NCI-H524 treated with DMSO at 0.1 percent for 48 hours (cell line): ENCODE results near the gene EHD4.

ENCODE experiments used
- DNase-seq: peaks from one replicate; lab custom pipeline; 2025; lab: John Stamatoyannopoulos, UW

EHD4 gene

GRCh38 chr15:41980654-41981323, 8.4 kb upstream of the EHD4 start:
- no peak for DNase-seq

DNA sequence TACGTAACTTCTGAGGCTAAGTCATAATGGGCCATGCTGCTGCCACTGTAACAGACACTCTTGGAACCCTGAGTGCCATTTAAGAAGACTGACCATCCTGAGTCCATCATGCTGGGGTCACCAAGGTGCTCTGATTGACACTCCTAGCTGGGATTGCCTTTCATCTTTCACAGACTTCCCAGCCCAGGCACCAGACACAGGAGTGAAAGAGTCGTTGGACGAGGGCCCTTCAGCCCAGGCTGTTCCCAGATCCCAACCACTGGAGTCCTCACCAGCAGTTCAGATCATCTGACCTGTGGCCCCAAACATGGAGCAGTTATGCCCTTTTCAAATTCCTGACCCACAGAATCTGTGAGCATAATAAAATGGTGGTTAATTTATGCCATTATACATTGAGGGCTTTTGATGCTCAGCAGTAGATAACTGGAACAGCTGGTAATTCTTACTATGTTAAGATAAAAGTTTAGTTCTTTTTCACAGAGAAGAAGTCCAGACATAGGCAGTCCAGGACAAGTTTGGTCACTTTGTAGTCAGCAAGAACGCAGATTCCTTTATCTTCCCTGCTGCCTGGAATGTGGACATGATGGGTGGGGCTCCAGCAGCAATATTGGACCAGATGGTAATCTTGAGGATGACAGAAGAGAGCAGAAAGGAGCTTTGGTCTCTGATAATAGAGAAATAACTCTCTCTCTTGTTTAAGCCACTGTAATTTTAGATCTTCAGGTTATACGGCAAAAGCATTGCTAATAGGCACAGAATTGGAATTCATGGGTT, 7.3 kb upstream of the EHD4 start:
- DNase-seq, result no peak

DNA sequence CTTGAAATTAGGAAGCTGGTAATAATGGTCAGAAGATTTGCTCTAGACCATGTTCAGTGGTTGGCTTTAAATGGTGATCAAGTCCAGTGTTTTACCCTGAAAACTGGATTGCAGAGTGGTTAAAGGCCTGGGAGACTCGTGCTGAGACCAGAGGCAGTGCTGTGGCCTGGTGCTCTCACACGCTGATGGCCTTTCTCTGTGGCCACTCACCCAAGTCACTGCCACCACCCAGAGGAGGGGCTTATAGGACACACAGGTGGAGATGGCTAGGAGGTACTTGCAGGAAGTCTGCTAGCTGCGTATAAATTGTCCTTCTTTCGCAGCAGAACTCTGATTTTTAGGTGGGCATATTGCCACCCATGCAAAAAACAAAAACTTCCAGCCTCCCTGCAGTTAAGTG, 6.2 kb upstream of the EHD4 start:
- no peak for DNase-seq

GRCh38 chr15:41977757-41978383, 5.5 kb upstream of the EHD4 start:
- DNase-seq, result no peak

DNA sequence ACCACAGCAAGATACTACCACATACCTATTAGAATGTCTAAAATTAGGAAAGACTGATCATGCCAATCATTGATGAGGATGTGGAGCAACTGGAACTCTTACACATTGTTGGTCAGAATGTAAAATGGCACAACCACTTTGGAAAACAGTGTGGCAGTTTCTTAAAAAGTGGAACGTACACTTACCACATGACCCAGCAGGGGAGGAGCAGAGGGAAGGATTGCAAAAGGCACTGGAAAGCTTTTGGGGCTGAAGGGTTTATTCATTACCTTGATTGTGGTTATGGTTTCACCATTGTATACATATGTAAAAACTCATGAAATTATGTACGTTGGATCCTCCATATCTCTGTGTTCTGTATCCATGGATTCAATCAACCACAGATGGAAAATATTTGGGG, 3.3 kb upstream of the EHD4 start:
- DNase-seq, result no peak

DNA sequence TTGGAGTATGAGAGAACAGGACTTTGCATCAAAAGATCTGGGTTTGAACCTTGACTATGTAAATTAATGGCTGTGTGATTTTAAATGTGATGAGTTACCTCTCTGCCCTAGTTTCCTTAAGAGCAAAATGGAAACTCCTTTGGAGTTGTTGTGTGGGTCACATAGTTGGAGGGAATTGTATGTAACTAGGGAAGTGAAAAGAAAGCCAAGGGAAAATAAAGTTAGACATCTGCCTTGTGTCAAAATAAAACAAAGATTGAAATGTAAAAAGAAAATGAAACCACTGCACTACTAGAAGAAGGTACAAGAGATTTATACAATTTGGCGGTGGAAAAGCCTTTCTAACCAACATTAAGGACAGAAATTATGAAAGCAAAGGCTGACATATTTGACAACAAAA, 1.7 kb upstream of the EHD4 start:
- DNase-seq, result no peak

GRCh38 chr15:41971895-41972252, 483 bp downstream of the EHD4 start:
- DNase-seq, result no peak

DNA sequence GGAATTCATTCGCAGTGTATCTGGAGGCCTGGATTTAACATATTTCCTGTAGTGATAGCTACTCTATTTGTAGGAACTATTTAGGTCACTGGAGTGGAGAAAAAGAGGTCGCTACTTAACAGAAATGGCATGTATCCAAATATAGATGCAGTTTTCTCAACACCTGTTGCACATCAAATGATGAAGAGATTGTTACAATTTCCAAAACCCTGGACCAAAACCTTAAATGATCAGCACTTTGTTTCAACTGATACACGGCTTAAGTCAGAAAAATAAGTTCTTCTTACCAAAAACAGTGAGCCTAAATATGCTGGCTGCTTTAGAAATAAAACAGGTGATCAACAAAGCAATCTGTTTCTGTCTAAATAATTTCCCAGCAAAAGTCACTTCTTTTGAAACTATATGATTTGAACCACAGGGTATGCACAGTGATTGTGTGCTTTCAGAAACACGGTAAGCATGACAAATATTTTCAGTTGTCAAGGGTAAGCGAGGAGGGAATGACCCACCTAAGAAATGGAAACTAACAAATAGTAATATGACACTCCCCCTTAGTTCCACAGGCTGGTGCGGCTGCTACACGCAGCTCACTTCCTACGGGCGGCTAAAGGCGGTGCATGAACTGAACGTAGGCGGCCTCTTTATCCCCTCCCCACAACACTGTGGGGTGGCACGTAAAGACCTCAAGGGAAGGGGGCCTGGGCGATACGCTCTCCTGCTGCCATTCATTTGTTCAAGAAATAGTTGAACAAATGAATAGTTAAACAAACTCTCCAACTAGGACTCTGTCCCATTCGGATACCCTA, 1.1 kb downstream of the EHD4 start:
- no peak for DNase-seq

- no peak for DNase-seq
Observed at GRCh38 chr15:41970456-41970855, 1.9 kb downstream of the EHD4 start.

DNA sequence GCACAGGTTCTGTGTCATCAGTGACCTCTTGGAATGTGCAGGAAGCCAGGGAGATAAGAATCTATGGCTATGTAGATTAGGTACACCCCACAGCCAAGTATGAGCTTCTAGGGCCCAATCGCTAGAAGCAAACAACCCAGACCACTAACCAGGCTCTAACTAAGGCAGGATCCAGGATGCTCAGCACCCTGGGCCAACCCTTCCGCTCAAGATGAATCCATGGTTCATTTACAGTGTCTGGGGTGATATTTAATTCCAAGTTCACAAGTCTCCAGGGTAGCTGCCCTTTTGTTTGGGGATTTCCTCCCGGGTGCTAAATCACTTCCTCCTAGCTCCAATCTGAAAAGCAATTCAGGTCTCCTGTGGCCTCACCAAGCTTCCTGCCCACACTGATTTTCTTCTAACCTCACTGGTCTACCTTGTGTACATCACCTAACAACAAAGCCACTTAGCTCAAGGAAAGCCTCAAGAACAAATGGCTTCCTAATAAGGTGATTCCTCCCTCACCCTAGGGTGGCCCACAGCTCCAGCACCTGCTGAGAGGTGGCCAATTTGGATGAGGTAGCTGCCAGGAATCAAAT, 2.4 kb downstream of the EHD4 start:
- DNase-seq, result no peak

DNA sequence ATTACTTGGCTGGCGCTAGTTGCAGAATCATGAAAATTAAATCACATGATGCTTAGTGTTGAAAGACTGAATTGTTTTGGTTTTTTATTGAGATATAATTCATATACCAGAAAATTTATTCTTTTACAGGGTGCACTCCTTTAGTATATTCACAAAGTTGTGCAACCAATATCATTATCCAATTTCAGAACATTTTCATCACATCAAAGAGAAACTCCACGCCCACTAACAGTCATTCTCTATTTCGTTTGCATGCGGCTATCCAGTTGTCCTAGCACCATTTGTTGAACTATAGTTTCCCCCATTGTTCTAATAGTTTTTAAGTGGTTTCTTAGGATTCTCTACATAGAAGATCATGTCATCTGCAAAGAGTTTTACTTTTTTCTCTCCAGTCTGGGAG, 3.7 kb downstream of the EHD4 start:
- no peak for DNase-seq

- peak; percentile 90 for DNase-seq
Observed at GRCh38 chr15:41967506-41968206, 4.7 kb downstream of the EHD4 start.

- DNase-seq, result no peak
Observed at GRCh38 chr15:41966920-41967465, 5.4 kb downstream of the EHD4 start.

DNA sequence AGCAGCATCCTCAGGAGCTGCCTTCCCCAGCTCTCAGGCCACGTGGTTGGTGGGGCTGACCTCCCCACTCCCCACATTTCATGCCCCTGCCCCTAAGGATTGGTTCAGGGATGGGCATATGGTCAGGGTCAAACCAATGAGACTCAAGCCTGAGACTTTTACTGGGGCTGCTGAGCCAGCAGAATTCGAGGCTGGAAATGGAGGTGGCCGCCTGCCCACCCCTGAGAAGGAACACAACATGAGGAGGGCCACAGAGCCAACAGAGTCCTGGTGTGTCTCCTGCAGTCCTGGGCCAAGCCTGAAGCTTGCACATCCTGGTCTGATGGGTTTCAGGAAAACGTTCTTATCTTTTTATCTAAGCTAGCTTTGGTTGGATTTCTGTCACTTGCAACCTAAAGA, 5.9 kb downstream of the EHD4 start:
- DNase-seq, result no peak

GRCh38 chr15:41965441-41966413, 6.6 kb downstream of the EHD4 start:
- DNase-seq, result peak; percentile 98

DNA sequence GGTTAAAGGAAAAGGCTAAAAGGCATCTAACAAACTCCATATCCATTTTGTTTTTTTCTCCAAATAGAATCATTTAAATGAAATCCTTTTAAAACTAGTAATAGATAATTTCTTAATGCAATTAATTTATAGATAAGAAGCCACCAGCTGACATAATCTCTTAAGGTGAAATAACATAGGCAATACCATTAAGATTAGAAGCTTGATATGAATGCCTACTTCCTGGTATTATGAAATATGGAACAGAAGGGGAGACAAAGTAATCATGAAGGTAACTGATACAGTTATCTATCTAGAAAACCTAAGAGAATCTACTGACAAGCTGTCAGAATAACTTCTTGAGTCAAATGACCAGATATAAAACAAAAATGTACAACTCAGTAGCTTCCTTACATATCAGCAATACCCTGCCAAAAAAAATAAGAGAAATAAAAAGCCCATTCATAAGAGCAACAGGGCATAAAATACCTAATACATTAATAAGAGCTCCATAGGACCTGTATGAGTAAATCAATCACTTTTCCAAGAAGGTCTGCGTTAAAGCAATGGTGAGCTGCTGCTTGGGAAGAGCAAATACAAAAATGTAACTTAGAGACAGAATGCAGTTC, 10.7 kb downstream of the EHD4 start:
- DNase-seq, result no peak

- DNase-seq, result no peak
Observed at GRCh38 chr15:41961001-41961518, 11.3 kb downstream of the EHD4 start.

DNA sequence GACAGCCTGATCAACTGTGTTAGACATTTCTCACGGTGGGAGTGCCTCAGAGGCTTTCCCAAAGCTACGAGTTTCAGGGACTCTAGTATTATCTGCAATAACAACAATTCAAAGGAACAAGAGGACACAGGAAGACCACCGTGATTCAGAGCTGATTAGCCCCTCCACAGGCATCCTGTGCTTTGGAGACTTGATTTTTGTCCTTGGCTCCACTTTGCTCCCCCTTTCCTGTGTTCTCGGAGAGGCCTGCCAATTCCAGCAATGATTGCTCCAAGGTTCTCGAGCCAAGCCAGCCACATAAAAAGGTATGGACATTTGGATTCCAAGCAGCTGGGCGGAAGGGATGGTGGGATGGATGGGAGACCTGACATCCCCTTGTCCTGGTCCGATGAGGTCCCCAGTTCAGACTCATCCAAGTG, 14.3 kb downstream of the EHD4 start:
- DNase-seq, result no peak
